GM21423 (cell line): ENCODE data around the gene SLC5A7.

Source experiments
- ATAC-seq: cut with Tn5 transposase; IDR thresholded peaks from one replicate; pipeline ENCODE4 v1.9.1; 2021; ENCODE audit warnings: mild to moderate bottlenecking, moderate library complexity; ENCODE audit not compliant: unreplicated experiment

The SLC5A7 gene

DNA sequence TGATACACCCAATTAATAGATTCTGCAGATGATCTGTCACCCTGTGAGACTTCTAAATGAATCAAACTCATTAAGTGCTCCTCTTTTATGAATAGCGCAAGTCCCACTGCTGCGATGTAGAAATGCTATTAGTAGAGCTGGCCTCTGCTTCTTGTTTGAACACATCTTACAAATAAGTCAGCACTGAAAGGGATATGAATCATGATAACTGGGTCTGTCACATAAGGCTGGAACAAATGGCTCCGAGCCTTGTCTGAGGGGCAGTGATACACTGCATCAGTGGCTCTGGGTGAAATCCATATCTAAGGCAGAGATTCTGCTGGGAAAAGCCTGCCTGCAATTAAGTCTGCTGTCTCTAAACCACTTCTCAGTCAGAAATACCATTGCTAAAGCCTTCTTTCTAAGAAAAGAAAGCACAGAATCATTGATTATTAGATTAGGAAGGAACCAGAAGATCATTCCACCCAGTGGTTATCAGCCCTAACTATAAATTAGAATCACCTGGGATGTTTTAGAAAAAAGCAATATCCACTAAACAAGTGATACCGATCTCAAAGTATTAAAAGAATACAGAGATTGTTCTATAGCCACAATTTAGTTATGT, 75.2 kb downstream of the SLC5A7 start:
- no peak for ATAC-seq
